GM21723 (cell line): ENCODE results near the gene TOMM70.

ENCODE experiments used
- ATAC-seq: cut with Tn5 transposase; IDR thresholded peaks from one replicate; pipeline ENCODE4 v1.9.1; 2021; ENCODE audit warnings: mild to moderate bottlenecking, moderate library complexity; ENCODE audit not compliant: unreplicated experiment

TOMM70 gene

GRCh38 chr3:100411091-100411982, 10.4 kb upstream of the TOMM70 start:
- no peak for ATAC-seq

DNA sequence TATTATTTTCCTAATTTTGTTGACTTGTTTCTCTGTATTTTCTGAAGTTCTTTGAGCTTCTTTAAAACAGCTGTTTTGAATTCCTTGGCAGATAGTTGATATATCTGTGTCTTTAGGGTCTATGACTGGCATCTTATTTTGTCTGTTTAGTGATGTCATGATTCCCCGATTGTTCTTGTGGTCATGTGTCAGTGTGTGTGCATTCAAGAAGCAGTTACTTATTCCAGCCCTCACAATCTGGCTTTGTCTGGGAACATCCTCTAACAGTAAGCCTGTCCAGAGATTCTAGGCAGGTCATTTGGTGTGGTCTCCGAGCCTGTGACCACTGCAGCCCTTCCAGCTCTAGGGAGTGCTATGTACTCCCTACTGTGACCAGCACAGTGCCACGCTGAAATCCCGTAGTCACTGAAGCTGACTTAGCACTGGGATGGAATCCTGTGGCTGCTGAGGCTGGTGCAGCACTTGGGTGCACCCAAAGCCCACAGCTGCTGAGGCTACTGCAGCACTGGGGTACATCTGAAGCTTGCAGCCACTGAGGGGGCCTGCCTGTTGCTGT, 7.2 kb upstream of the TOMM70 start:
- ATAC-seq: no peak

- ATAC-seq: no peak
These were observed 6.3 kb upstream of the TOMM70 start for GRCh38 chr3:100407164-100407563.

GRCh38 chr3:100404250-100404548, 3.3 kb upstream of the TOMM70 start:
- no peak for ATAC-seq

DNA sequence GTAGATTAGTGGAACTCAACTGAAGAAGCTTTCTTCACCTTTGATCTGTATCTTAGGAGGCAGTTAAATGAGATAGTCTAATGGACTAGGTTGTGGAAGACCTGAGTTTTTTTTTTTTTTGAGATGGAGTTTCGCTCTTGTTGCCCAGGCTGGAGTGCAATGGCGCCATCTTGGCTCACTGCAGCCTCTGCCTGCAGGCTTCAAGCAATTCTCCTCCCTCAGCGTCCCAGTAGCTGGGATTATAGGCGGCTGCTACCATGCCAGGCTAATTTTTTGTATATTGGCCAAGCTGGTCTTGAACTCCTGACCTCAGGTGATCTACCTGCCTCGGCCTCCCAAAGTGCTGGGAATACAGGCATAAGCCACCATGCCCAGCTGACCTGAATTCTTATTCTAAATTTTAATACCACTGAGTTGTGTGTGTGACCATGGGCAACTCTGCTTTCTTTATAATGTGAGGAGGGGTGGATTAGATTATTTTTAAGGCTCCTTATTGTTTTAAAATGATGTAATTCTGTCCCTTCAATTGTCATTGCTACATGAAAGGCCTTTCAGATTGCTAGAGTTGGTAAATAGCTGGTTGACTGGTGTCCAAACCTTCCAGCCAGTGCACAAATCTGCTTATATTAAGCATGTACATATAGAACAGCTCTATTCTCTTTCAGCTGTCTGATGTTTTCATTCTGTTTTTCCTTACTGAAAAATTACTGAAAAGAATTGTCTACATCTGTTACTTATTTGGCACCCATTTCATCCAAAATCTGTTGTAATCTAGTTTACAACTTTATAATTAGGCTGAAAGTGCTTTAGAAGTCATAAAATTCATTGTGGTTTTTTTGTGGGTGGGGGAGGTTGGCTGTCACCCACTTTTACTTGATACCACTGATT, 2.7 kb upstream of the TOMM70 start:
- ATAC-seq: no peak

- no peak for ATAC-seq
These were observed 2.0 kb upstream of the TOMM70 start for GRCh38 chr3:100402891-100403290.

DNA sequence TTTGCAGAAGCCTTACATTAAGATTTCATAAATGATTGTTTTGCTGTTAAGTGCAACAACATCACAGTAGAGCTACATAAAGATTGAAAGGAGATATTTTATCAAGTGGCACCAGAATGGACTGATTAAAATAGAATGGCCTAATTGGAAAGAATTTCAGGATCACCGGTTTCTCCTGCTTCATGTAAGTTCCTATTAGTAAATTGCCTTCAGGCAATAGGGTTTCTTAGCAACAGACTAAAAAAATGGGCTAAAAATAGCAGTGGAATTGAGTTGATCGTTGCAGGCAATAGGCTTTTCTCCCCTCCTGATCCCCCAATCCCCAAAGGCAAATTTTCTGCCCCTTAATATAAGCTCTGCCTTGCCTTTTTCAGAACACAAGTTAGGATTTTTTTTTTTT, 1.4 kb upstream of the TOMM70 start:
- no peak for ATAC-seq

DNA sequence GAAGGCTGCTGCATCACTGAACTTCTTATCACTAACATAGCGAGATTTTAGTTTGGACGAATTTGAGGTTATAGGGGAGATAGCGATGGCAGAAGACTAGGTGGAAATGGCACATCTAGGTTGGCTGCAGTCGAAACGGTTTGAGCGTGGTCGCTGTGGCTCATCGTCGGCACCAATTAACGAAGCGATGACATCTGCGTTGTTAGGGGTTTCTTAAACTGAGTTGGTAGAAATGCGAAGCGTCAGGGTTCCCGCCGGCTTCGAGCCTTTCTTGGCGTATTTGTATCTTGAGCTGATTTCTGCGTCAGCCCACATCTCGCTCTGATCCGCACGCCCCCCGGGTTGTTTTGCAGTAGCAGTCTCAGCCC, 769 bp upstream of the TOMM70 start:
- peak; percentile 23 for ATAC-seq

GRCh38 chr3:100400419-100400779, 490 bp downstream of the TOMM70 start:
- ATAC-seq: peak; percentile 10

GRCh38 chr3:100399341-100400071, 1.4 kb downstream of the TOMM70 start:
- ATAC-seq: no peak

GRCh38 chr3:100396967-100397366, 3.9 kb downstream of the TOMM70 start:
- no peak for ATAC-seq

- no peak for ATAC-seq
These were observed 5.0 kb downstream of the TOMM70 start for GRCh38 chr3:100395679-100396431.

- no peak for ATAC-seq
These were observed 11.9 kb downstream of the TOMM70 start for GRCh38 chr3:100389025-100389424.

DNA sequence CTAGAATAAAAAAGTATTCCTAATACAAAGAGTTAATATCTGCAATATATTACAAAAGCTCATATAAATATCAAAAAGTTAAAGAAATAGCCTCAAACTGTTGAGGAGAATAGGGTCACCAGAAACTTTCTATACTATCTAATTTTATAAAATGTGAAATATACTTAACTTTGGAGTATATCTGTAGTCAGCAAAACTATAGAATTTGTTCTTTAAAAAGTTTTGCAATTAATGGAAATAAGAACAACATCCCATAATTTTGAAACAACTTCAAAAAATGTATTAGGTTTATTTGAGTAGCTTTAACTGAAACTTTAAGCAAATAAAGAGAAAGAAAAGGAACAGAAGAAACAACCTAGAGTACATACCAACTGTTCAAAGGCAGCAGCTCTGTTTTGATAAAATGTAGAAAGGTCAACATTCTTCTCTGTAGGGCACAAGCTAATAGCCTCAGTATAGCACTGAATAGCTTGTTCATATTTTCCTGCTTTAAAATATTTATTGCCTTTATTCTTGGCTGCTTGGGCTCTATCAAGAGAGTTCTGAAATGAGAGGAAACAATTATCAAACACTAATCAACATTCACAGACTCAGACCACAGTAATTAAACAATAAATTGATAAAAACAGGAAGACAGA, 14.3 kb downstream of the TOMM70 start:
- ATAC-seq: no peak

DNA sequence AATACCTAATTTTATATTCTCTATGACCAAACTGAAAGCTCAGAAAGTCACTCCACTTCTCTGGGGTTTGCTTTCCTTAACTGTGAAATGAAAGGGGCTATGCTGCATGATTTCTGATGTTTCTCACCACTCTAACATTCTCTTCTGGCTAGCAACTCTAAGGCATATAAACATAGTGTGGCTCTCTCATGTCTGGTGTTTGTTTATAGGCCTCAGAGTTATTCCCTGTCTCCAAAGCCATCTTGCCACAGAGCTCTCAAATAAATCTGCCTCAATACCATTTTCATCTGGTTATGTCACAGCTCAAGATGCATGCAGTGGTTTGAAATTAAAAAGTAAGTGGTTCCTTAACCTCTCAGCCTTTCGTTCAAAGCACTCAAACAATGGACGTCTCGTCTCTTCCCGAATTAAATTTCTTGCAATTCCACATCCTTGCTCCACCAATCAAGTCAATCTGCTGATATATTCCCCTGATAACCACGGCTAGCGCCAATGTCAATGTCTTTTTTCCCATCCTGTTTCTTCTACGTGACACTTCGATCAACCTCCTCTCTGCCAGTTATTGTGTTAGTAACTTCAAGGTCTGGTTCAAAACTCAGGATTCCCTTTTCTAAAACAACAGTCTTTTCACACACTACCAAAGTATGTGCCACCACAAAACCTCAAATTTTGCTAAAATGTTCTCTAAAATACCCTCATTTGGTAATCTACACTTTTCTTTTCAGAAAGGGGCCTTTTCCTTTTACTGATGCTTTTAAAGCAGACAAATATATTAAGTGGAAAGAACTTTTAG, 16.0 kb downstream of the TOMM70 start:
- ATAC-seq: no peak

- ATAC-seq: no peak
These were observed 24.6 kb downstream of the TOMM70 start for GRCh38 chr3:100376301-100376700.

- ATAC-seq: no peak
These were observed 26.4 kb downstream of the TOMM70 start for GRCh38 chr3:100374521-100374920.

- no peak for ATAC-seq
These were observed 30.1 kb downstream of the TOMM70 start for GRCh38 chr3:100370756-100371155.

DNA sequence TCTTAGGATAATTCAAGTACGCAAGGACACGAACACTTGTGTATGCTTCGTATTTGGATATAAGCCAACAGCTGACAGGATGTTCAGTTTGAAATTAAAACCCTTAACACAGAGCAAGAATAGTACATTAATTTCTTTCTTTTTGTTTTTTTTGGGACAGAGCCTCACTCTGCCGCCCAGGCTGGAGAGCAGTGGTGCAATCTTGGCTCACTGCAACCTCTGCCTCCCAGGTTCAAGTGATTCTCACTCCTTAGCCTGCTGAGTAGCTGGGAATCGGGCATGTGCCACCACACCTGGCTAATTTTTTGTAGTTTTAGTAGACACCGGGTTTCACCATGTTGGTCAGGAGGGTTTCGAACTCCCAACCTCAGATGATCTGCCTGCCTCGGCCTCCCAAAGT, 32.4 kb downstream of the TOMM70 start:
- ATAC-seq: no peak
